HG03521 (cell line): ENCODE measurements around the gene PROKR2.

Experiments used
- ATAC-seq: cut with Tn5 transposase; IDR thresholded peaks from one replicate; pipeline ENCODE4 v1.9.1; 2021; ENCODE audit warnings: mild to moderate bottlenecking, moderate library complexity; ENCODE audit not compliant: unreplicated experiment

Gene PROKR2

DNA sequence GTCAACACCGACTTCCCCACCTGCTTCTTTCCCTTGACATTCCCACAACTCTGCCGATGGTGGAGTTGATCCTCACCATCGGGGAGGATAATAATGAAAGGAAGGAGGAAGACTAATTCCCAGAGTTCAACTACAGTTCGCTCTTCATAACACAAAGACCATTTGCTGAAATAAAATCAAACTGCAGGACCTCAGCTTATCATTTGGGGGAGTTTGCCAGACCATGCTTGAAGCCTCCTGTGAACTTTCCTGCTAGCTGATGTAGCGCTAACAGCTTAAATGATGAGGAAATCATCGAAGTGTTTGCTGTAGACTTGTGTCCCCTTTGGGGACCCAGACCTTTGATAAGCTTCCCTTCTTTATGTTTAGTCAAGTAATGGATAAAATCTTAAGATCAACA, 26.2 kb downstream of the PROKR2 start:
- ATAC-seq: no peak

- no peak for ATAC-seq
These were observed 34.2 kb downstream of the PROKR2 start for GRCh38 chr20:5282561-5282960.

DNA sequence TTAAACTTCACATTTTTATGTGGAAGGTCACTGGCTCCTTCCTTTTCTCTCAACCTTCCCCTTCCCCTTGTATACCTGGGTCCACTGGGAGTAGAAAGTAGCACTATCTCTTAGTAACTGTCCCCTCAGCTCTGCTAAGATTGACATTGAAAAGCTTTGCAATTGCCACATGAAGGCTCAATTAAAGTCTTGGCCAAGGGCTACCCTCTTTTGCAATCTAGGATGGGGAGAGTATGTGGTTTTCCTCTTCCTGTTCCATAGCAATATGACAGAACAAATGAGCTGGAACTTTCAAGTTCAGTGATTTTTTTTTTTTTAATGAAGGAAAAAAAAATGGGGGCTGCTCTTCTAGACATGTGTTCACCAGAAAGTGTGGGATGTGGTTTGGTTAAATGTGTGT, 37.1 kb downstream of the PROKR2 start:
- ATAC-seq: no peak

DNA sequence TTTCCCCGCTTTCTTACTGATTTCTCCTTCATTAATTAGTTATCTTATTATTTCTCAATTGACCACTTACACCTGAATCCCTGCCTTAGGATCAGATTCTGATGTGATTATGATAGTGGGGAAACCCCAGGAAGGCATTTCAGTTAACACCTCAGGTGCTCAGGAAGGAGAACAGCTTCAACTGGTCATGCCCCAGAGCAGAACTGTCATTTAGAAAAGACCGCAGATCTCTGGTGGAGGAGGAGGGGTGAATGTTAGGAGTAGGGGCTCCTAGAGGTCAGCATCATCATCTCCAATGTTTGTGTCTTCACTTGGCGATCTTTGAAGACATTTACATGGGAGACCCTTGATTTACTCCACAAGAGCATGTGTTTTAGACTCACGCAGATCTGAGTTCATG, 44.5 kb downstream of the PROKR2 start:
- no peak for ATAC-seq

DNA sequence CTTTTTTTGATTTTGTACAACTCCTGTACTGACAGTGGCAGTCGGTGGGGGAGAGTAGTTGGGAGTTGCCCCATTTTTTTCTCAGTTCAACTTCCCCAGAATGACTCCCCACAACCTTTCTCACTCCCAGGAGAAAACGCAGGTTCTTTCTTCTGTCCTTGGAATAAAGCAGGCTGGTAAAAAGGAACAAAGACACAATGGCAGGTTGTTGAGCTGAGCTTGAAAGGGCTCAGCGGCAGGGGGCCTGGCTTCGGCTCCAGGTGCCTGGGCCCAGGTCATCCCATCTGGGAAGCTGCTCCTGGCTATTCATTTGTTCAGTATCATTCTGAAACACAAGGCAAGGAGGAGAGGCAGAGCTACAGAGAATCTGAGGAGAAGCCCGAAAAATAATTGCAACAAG, 46.2 kb downstream of the PROKR2 start:
- no peak for ATAC-seq

- no peak for ATAC-seq
These were observed 48.3 kb downstream of the PROKR2 start for GRCh38 chr20:5268449-5268848.

GRCh38 chr20:5267092-5267491, 49.7 kb downstream of the PROKR2 start:
- no peak for ATAC-seq
